PFSK-1 (cell line): ENCODE results near the gene GABPB1.

Experiments
- FOXP2 ChIP-seq: optimal IDR thresholded peaks from 2 replicates; pipeline ENCODE3; 2011; ENCODE audit warnings: borderline replicate concordance, control low read depth, inconsistent platforms; ENCODE audit not compliant: insufficient read depth; ENCODE audit errors: extremely low read length, extremely low read depth
- POLR2AphosphoS5 ChIP-seq: IDR thresholded peaks from 2 replicates; pipeline ENCODE4 v1.6.1; 2012; ENCODE audit warnings: low read depth, mild to moderate bottlenecking, control low read depth, low read length, moderate library complexity
- SIN3A ChIP-seq: IDR thresholded peaks from 2 replicates; pipeline ENCODE4 v1.6.1; 2012; ENCODE audit warnings: mild to moderate bottlenecking, low read length, moderate library complexity, borderline replicate concordance; ENCODE audit not compliant: insufficient read depth
- TAF1 ChIP-seq: IDR thresholded peaks from 2 replicates; pipeline ENCODE4 v1.6.1; 2012; ENCODE audit warnings: low read length, control low read depth, borderline replicate concordance; ENCODE audit not compliant: insufficient read depth
- TF ChIP-seq, protein P1 (sequence below), 2 experiments: IDR thresholded peaks; 2 replicates each; pipeline versions ENCODE4 v1.6.1 to v1.8.0; 2011 to 2012; ENCODE audit warnings: low read depth in 2 of 2, low read length in 2 of 2, control low read depth in 1 of 2, inconsistent platforms in 1 of 2, mild to moderate bottlenecking in 1 of 2, moderate library complexity in 1 of 2; ENCODE audit not compliant: insufficient read depth in 1 of 2

Gene GABPB1

DNA sequence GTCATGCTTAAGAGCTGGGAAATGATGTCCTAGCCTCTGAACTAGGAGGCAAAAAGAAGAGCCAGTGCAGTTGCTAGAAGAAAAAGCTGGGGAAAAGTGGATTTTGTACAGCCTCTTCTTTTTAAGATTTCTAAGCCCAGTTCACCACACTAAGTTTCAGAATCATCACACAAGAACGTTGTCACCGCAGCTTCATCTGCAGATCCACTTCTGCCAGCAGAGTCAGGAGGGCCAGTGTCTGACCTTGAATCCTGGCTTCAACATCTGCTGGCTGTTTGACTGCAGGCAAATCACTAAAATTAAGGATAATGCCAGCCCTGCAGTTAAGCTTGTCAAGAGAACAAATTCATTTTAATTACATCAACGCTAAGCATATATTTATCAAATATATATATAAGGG, 125.7 kb downstream of the GABPB1 start:
- TF ChIP-seq POLR2AphosphoS5: no peak
- TF ChIP-seq, protein P1, sequence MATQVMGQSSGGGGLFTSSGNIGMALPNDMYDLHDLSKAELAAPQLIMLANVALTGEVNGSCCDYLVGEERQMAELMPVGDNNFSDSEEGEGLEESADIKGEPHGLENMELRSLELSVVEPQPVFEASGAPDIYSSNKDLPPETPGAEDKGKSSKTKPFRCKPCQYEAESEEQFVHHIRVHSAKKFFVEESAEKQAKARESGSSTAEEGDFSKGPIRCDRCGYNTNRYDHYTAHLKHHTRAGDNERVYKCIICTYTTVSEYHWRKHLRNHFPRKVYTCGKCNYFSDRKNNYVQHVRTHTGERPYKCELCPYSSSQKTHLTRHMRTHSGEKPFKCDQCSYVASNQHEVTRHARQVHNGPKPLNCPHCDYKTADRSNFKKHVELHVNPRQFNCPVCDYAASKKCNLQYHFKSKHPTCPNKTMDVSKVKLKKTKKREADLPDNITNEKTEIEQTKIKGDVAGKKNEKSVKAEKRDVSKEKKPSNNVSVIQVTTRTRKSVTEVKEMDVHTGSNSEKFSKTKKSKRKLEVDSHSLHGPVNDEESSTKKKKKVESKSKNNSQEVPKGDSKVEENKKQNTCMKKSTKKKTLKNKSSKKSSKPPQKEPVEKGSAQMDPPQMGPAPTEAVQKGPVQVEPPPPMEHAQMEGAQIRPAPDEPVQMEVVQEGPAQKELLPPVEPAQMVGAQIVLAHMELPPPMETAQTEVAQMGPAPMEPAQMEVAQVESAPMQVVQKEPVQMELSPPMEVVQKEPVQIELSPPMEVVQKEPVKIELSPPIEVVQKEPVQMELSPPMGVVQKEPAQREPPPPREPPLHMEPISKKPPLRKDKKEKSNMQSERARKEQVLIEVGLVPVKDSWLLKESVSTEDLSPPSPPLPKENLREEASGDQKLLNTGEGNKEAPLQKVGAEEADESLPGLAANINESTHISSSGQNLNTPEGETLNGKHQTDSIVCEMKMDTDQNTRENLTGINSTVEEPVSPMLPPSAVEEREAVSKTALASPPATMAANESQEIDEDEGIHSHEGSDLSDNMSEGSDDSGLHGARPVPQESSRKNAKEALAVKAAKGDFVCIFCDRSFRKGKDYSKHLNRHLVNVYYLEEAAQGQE (IDR thresholded peaks at IDR 0.05; ENCODE audit: insufficient read depth in 1 of 2, low read depth in 2 of 2, low read length in 2 of 2): no peak
- TF ChIP-seq FOXP2: no peak
- no peak for TF ChIP-seq SIN3A
- no peak for TF ChIP-seq TAF1

DNA sequence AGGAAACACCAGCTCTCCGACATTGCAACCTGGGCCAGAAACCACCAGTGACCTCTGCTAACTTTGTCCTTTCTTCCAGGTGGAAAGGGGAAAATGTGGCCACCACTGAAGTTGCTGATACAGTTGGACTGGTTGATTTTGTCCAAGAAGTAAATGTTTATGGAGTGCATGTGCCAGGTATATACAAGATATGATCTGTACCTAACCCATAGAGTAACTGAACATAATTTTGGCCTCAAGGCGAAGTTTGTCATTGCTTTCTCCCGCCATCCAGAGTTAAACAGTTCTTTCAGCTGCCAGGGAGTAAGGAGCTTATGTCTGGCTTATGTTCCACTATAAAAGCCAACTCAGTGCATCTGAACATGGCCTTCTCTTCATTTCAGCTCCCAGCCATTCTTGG, 126.1 kb downstream of the GABPB1 start:
- TF ChIP-seq SIN3A: no peak
- TF ChIP-seq FOXP2: no peak
- TF ChIP-seq POLR2AphosphoS5: no peak
- TF ChIP-seq, protein P1 (IDR thresholded peaks at IDR 0.05; ENCODE audit: insufficient read depth in 1 of 2, low read depth in 2 of 2, low read length in 2 of 2): no peak
- no peak for TF ChIP-seq TAF1

DNA sequence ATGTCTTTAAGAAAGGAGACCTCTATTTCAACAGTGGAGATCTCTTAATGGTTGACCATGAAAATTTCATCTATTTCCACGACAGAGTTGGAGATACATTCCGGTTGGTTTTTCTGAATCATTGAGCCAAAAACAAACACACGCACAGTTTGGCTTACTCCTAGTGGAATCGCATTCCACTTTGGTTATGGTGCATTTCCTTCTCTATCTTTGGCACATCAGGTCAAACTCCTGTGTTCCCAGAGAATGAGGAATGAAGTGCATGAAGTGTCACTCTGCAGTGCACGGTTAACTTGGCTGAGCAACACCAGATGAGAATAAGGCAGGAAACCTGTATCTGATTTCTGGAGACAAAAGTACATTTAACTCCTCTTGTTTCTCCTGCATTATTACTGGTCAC, 127.9 kb downstream of the GABPB1 start:
- TF ChIP-seq POLR2AphosphoS5 (no peak), FOXP2 (no peak), TAF1 (no peak), SIN3A (no peak)
- TF ChIP-seq, protein P1 (IDR thresholded peaks at IDR 0.05; ENCODE audit: insufficient read depth in 1 of 2, low read depth in 2 of 2, low read length in 2 of 2): no peak

DNA sequence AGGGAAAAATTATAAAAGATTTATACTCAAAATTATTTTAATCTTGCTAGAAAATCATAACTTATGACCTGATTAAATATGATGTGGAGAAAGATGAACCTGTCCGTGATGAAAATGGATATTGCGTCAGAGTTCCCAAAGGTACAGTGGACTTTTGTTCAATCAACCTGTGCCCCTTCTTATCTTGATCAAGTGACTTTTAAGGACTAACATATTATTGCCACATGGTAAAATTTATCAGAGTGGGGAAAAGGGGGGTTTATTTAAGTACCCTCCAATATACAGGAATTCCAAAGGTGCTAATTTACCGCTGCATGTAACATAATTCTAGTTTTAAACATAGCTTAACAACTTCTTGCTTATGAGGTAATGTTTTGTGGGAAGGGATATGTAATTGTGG, 129.1 kb downstream of the GABPB1 start:
- no peak for TF ChIP-seq FOXP2
